ENCODE results near the gene OMD. TPM values are rescaled to one million over a fixed set of nuclear protein-coding genes. Genes with fewer than 3 reads are reported as not detected.

Gene OMD
- total RNA-seq, 1 donor, result 0.36 TPM

- Histone ChIP-seq H3K4me2 (ENCODE audit: insufficient read depth, low read length) (no peak within 1 kb of the TSS), H2AFZ (ENCODE audit: low read length) (peak within 1 kb of the TSS; percentile 40), H3K27ac (ENCODE audit: low read depth, low read length) (no peak within 1 kb of the TSS)
Measured at GRCh38 chr9:92404042-92404836, 20.0 kb downstream of the OMD start, which contains the start of gene OGN. OGN (minus strand) TSS chr9:92404578; CDS start chr9:92403407, 1,171 bp downstream.

GRCh38 chr9:92402826-92403745 lies 21.2 kb downstream of the OMD start:
- TF ChIP-seq, protein P1, sequence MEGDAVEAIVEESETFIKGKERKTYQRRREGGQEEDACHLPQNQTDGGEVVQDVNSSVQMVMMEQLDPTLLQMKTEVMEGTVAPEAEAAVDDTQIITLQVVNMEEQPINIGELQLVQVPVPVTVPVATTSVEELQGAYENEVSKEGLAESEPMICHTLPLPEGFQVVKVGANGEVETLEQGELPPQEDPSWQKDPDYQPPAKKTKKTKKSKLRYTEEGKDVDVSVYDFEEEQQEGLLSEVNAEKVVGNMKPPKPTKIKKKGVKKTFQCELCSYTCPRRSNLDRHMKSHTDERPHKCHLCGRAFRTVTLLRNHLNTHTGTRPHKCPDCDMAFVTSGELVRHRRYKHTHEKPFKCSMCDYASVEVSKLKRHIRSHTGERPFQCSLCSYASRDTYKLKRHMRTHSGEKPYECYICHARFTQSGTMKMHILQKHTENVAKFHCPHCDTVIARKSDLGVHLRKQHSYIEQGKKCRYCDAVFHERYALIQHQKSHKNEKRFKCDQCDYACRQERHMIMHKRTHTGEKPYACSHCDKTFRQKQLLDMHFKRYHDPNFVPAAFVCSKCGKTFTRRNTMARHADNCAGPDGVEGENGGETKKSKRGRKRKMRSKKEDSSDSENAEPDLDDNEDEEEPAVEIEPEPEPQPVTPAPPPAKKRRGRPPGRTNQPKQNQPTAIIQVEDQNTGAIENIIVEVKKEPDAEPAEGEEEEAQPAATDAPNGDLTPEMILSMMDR (IDR thresholded peaks at IDR 0.05; ENCODE audit: extremely low read depth, low read depth, low read length), result no peak
- Histone ChIP-seq H3K9me3 (ENCODE audit: low read depth, low read length) (no peaks in the 10 kb centered on the region), H4K20me1 (ENCODE audit: insufficient read depth, low read length) (no peaks in the 10 kb centered on the region), H3K4me1 (ENCODE audit: insufficient read depth, low read length) (peaks cover 4% of the 10 kb centered on the region), H3K36me3 (ENCODE audit: insufficient read depth, low read length) (no peaks in the 10 kb centered on the region), H3K4me2 (ENCODE audit: insufficient read depth, low read length) (no peak overlapping the region), H3K27ac (ENCODE audit: low read depth, low read length) (no peak overlapping the region), H2AFZ (ENCODE audit: low read length) (no peak overlapping the region), H3K4me3 (ENCODE audit: insufficient read depth, low read length) (no peak overlapping the region), H3K79me2 (ENCODE audit: insufficient read depth, low read length) (no peaks in the 10 kb centered on the region), H3K27me3 (ENCODE audit: insufficient read depth, low read length) (no peaks in the 10 kb centered on the region)
- no peak for DNase-seq (ENCODE audit: insufficient read length, low spot score, missing footprints)

More at GRCh38 chr9:92404042-92404836, 20.0 kb downstream of the OMD start, which contains the start of gene OGN:
- H3K79me2 ChIP-seq (ENCODE audit: insufficient read depth, low read length), result no peaks in the 10 kb centered on the region
- TF ChIP-seq, protein P1 (IDR thresholded peaks at IDR 0.05; ENCODE audit: extremely low read depth, low read depth, low read length), result no peak
- no peak within 1 kb of the TSS for H3K4me3 ChIP-seq (ENCODE audit: insufficient read depth, low read length)
- DNase-seq (ENCODE audit: insufficient read length, low spot score, missing footprints), result no peak
- no peaks in the 10 kb centered on the region for H3K36me3 ChIP-seq (ENCODE audit: insufficient read depth, low read length)
- no peaks in the 10 kb centered on the region for H4K20me1 ChIP-seq (ENCODE audit: insufficient read depth, low read length)
- H3K27me3 ChIP-seq (ENCODE audit: insufficient read depth, low read length), result no peaks in the 10 kb centered on the region
- no peaks in the 10 kb centered on the region for H3K9me3 ChIP-seq (ENCODE audit: low read depth, low read length)
- H3K4me1 ChIP-seq (ENCODE audit: insufficient read depth, low read length), result peaks cover 4% of the 10 kb centered on the region

- Histone ChIP-seq H2AFZ (ENCODE audit: low read length) (no peak overlapping the region), H3K4me2 (ENCODE audit: insufficient read depth, low read length) (no peak overlapping the region), H3K27me3 (ENCODE audit: insufficient read depth, low read length) (no peaks in the 10 kb centered on the region), H3K9me3 (ENCODE audit: low read depth, low read length) (no peaks in the 10 kb centered on the region), H3K4me1 (ENCODE audit: insufficient read depth, low read length) (peaks cover 4% of the 10 kb centered on the region), H3K79me2 (ENCODE audit: insufficient read depth, low read length) (no peaks in the 10 kb centered on the region), H3K36me3 (ENCODE audit: insufficient read depth, low read length) (no peaks in the 10 kb centered on the region), H3K4me3 (ENCODE audit: insufficient read depth, low read length) (no peak overlapping the region), H3K27ac (ENCODE audit: low read depth, low read length) (no peak overlapping the region), H4K20me1 (ENCODE audit: insufficient read depth, low read length) (no peaks in the 10 kb centered on the region)
- TF ChIP-seq, protein P1 (IDR thresholded peaks at IDR 0.05; ENCODE audit: extremely low read depth, low read depth, low read length), result no peak
- no peak for DNase-seq (ENCODE audit: insufficient read length, low spot score, missing footprints)
Measured at GRCh38 chr9:92402360-92402759, 21.9 kb downstream of the OMD start.
